ENCODE measurements around the gene KIF12. TPM values are rescaled to one million over a fixed set of nuclear protein-coding genes. Genes with fewer than 3 reads are reported as not detected.

KIF12 gene
- total and polyA plus RNA-seq, 2 of the 13 experiments (the other 11 are each of a cell fraction or from before 2014, with no cell fraction given), result 1.8 to 12.5 TPM

DNA sequence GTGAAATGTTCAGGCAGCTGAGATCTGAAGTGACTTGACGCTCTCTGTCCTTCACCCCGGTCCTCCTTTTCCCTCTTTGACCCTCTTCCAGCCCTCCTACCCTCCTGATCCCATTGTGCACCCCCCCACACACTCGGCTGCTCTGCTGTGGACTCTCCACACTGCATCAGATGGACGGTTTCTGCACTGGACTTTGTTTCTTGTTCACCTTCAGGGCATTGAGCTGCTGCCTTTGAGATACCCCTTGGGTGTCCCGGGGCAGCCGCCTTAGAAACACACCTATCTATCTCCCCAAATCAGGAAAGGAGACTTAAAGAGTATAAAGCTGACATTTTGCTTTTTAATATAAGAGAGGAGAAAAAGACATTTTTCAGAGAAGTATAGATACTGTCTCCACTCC, 48.4 kb downstream of the KIF12 start (continued):
- TF ChIP-seq, protein P1, sequence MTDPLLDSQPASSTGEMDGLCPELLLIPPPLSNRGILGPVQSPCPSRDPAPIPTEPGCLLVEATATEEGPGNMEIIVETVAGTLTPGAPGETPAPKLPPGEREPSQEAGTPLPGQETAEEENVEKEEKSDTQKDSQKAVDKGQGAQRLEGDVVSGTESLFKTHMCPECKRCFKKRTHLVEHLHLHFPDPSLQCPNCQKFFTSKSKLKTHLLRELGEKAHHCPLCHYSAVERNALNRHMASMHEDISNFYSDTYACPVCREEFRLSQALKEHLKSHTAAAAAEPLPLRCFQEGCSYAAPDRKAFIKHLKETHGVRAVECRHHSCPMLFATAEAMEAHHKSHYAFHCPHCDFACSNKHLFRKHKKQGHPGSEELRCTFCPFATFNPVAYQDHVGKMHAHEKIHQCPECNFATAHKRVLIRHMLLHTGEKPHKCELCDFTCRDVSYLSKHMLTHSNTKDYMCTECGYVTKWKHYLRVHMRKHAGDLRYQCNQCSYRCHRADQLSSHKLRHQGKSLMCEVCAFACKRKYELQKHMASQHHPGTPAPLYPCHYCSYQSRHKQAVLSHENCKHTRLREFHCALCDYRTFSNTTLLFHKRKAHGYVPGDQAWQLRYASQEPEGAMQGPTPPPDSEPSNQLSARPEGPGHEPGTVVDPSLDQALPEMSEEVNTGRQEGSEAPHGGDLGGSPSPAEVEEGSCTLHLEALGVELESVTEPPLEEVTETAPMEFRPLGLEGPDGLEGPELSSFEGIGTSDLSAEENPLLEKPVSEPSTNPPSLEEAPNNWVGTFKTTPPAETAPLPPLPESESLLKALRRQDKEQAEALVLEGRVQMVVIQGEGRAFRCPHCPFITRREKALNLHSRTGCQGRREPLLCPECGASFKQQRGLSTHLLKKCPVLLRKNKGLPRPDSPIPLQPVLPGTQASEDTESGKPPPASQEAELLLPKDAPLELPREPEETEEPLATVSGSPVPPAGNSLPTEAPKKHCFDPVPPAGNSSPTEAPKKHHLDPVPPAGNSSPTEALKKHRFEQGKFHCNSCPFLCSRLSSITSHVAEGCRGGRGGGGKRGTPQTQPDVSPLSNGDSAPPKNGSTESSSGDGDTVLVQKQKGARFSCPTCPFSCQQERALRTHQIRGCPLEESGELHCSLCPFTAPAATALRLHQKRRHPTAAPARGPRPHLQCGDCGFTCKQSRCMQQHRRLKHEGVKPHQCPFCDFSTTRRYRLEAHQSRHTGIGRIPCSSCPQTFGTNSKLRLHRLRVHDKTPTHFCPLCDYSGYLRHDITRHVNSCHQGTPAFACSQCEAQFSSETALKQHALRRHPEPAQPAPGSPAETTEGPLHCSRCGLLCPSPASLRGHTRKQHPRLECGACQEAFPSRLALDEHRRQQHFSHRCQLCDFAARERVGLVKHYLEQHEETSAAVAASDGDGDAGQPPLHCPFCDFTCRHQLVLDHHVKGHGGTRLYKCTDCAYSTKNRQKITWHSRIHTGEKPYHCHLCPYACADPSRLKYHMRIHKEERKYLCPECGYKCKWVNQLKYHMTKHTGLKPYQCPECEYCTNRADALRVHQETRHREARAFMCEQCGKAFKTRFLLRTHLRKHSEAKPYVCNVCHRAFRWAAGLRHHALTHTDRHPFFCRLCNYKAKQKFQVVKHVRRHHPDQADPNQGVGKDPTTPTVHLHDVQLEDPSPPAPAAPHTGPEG (CRISPR knock-in tag; IDR thresholded peaks at IDR 0.05), result no peak

DNA sequence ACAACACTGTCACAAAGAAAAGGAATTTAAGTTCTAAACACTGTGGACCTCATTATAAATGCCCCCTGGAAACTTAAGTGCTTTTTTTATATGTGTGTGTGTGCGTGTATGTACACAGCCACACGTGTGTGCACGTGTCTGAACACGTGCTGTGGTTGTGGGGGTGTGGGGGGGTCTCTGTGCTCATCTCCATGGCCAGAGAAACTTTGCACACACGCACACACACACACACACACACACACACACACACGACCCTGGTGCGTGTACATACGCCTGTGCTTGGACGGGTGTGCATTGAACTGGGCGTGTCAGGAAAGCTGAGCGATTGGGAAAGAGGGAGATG, 48.9 kb downstream of the KIF12 start:
- peaks cover 21% of the 10 kb centered on the region for H3K4me1 ChIP-seq (ENCODE audit: insufficient read depth, low read length)
- in situ Hi-C loops (cut with HindIII; ENCODE audit: extremely low pct_ligation_motif_present, low pct_unique_long_range_greater_than_20kb), result no loop called here
- peak overlapping the region; percentile 23; the same call in 1 of the 2 replicates for H3K4me2 ChIP-seq (ENCODE audit: low read depth, low read length)
- CTCF ChIA-PET (ENCODE audit: low intra/inter-chr PET ratio, low total read pairs), result no interaction called here
- H3K27ac ChIP-seq (ENCODE audit: extremely low read length, insufficient read depth, low read length), result no peak overlapping the region
- DNase-seq (ENCODE audit: low spot score), result no peak
- no peak for FAIRE-seq
- POLR2A ChIA-PET, result interaction anchor here (1.0 to 1.2 kb wide), 2 partner anchors 12 to 27 kb away, joined by 3 to 4 read pairs; partner anchors contain the start of gene AMBP
- no peaks in the 10 kb centered on the region for H3K79me2 ChIP-seq (ENCODE audit: insufficient read depth, low read length)
- no peak overlapping the region for H3K9ac ChIP-seq (ENCODE audit: insufficient read depth, low read depth, low read length)
- no peaks in the 10 kb centered on the region for H3K36me3 ChIP-seq (replicated peaks in 1 of 2; ENCODE audit: control insufficient read depth in 1 of 2, insufficient read depth in 2 of 2, low read length in 2 of 2)
- H3K27me3 ChIP-seq (ENCODE audit: control insufficient read depth in 1 of 2, insufficient read depth in 2 of 2, low read length in 2 of 2), result peaks cover 1 to 6% of the 10 kb centered on the region in 2 experiments; a peak in 2 of 5 replicates
- no peak overlapping the region for H3K4me3 ChIP-seq (replicated peaks in 1 of 3; ENCODE audit: insufficient read depth in 1 of 3, low read depth in 2 of 3, low read length in 3 of 3)
- 36% methylated on average over 10 of the region's 11 CpGs for WGBS (ENCODE audit: low lambda C conversion rate)
- H2AFZ ChIP-seq (ENCODE audit: low read length), result no peak overlapping the region
- no TSS peak for BruUV-seq (replicated peaks)
- H3K9me3 ChIP-seq (ENCODE audit: low read length), result no peaks in the 10 kb centered on the region
- intact Hi-C loops (cut with micrococcal nuclease; ENCODE audit: unreplicated experiment), result no loop called here
- H4K20me1 ChIP-seq (ENCODE audit: insufficient read depth, low read length), result no peaks in the 10 kb centered on the region
- ATAC-seq, result no peak
- 0 out of 2 replicates have a peak, but pooled peaks have one; percentile 19 for TF ChIP-seq ARNTL (CRISPR knock-in tag; IDR thresholded peaks at IDR 0.05)
- TF ChIP-seq, protein P2, sequence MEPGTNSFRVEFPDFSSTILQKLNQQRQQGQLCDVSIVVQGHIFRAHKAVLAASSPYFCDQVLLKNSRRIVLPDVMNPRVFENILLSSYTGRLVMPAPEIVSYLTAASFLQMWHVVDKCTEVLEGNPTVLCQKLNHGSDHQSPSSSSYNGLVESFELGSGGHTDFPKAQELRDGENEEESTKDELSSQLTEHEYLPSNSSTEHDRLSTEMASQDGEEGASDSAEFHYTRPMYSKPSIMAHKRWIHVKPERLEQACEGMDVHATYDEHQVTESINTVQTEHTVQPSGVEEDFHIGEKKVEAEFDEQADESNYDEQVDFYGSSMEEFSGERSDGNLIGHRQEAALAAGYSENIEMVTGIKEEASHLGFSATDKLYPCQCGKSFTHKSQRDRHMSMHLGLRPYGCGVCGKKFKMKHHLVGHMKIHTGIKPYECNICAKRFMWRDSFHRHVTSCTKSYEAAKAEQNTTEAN (CRISPR knock-in tag; conservative IDR thresholded peaks at IDR 0.05), result 0 out of 2 replicates have a peak, but pooled peaks have one; percentile 42
- no peak for TF ChIP-seq KLF9 (CRISPR knock-in tag; IDR thresholded peaks at IDR 0.05; ENCODE audit: low read depth)
- no peak for TF ChIP-seq FOXJ3 (CRISPR knock-in tag; IDR thresholded peaks at IDR 0.05; ENCODE audit: borderline replicate concordance)
- TF ChIP-seq ZNF230 (CRISPR knock-in tag; IDR thresholded peaks at IDR 0.05), result no peak
- TF ChIP-seq, protein P3, sequence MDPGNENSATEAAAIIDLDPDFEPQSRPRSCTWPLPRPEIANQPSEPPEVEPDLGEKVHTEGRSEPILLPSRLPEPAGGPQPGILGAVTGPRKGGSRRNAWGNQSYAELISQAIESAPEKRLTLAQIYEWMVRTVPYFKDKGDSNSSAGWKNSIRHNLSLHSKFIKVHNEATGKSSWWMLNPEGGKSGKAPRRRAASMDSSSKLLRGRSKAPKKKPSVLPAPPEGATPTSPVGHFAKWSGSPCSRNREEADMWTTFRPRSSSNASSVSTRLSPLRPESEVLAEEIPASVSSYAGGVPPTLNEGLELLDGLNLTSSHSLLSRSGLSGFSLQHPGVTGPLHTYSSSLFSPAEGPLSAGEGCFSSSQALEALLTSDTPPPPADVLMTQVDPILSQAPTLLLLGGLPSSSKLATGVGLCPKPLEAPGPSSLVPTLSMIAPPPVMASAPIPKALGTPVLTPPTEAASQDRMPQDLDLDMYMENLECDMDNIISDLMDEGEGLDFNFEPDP (CRISPR knock-in tag; conservative IDR thresholded peaks at IDR 0.05), result 0 out of 2 replicates have a peak, but pooled peaks have one; percentile 20
- TF ChIP-seq, protein P4, sequence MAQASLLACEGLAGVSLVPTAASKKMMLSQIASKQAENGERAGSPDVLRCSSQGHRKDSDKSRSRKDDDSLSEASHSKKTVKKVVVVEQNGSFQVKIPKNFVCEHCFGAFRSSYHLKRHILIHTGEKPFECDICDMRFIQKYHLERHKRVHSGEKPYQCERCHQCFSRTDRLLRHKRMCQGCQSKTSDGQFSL (CRISPR knock-in tag; IDR thresholded peaks at IDR 0.05), result 0 out of 2 replicates have a peak, but pooled peaks have one; percentile 8
- TF ChIP-seq, protein P5, sequence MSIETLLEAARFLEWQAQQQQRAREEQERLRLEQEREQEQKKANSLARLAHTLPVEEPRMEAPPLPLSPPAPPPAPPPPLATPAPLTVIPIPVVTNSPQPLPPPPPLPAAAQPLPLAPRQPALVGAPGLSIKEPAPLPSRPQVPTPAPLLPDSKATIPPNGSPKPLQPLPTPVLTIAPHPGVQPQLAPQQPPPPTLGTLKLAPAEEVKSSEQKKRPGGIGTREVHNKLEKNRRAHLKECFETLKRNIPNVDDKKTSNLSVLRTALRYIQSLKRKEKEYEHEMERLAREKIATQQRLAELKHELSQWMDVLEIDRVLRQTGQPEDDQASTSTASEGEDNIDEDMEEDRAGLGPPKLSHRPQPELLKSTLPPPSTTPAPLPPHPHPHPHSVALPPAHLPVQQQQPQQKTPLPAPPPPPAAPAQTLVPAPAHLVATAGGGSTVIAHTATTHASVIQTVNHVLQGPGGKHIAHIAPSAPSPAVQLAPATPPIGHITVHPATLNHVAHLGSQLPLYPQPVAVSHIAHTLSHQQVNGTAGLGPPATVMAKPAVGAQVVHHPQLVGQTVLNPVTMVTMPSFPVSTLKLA (IDR thresholded peaks at IDR 0.05), result peak; percentile 98
- no peak for TF ChIP-seq NR2C2 (CRISPR knock-in tag; IDR thresholded peaks at IDR 0.05; ENCODE audit: borderline replicate concordance)
- TF ChIP-seq ZNF790 (CRISPR knock-in tag; IDR thresholded peaks at IDR 0.05; ENCODE audit: borderline replicate concordance), result no peak
- TF ChIP-seq MYC (CRISPR knock-in tag; IDR thresholded peaks at IDR 0.05; ENCODE audit: borderline replicate concordance), result no peak
